Activated CD8-positive, alpha-beta memory T cell treated with anti-CD3 and anti-CD28 coated beads, Interleukin-2, amount 50 U/mL, for 1 hour (primary cell): ENCODE measurements around the gene BNC2.

ENCODE experiments used
- DNase-seq: peaks from one replicate; pipeline ENCODE4 v3.0.0-alpha.2; 2020; ENCODE audit errors: extremely low read depth

The BNC2 gene

GRCh38 chr9:16715404-16715803, 155.1 kb downstream of the BNC2 start:
- DNase-seq, result no peak

GRCh38 chr9:16712787-16713186, 157.7 kb downstream of the BNC2 start:
- no peak for DNase-seq

GRCh38 chr9:16710888-16711287, 159.6 kb downstream of the BNC2 start:
- no peak for DNase-seq

- no peak for DNase-seq
These were observed 160.5 kb downstream of the BNC2 start for GRCh38 chr9:16709924-16710323.

- no peak for DNase-seq
These were observed 161.6 kb downstream of the BNC2 start for GRCh38 chr9:16708656-16709435.

- no peak for DNase-seq
These were observed 165.3 kb downstream of the BNC2 start for GRCh38 chr9:16705111-16705604.

GRCh38 chr9:16704116-16705110, 166.1 kb downstream of the BNC2 start:
- DNase-seq, result no peak

GRCh38 chr9:16701347-16701746, 169.1 kb downstream of the BNC2 start:
- DNase-seq, result no peak

GRCh38 chr9:16693616-16694015, 176.9 kb downstream of the BNC2 start:
- no peak for DNase-seq

- no peak for DNase-seq
These were observed 179.8 kb downstream of the BNC2 start for GRCh38 chr9:16690628-16691027.

GRCh38 chr9:16690205-16690604, 180.3 kb downstream of the BNC2 start:
- no peak for DNase-seq

- DNase-seq, result no peak
These were observed 181.0 kb downstream of the BNC2 start for GRCh38 chr9:16689351-16689938.

- DNase-seq, result no peak
These were observed 181.7 kb downstream of the BNC2 start for GRCh38 chr9:16688814-16689213.

- no peak for DNase-seq
These were observed 182.6 kb downstream of the BNC2 start for GRCh38 chr9:16687678-16688369.

- DNase-seq, result no peak
These were observed 187.1 kb downstream of the BNC2 start for GRCh38 chr9:16683326-16683725.

- no peak for DNase-seq
These were observed 188.2 kb downstream of the BNC2 start for GRCh38 chr9:16682273-16682672.

- no peak for DNase-seq
These were observed 188.8 kb downstream of the BNC2 start for GRCh38 chr9:16681652-16681987.

GRCh38 chr9:16680975-16681651, 189.4 kb downstream of the BNC2 start:
- DNase-seq, result no peak

GRCh38 chr9:16680541-16680940, 189.9 kb downstream of the BNC2 start:
- DNase-seq, result no peak

- no peak for DNase-seq
These were observed 191.1 kb downstream of the BNC2 start for GRCh38 chr9:16679327-16679821.

- no peak for DNase-seq
These were observed 194.0 kb downstream of the BNC2 start for GRCh38 chr9:16676519-16676918.
